Measurements from ENCODE around the gene CHST9. TPM values are rescaled to one million over a fixed set of nuclear protein-coding genes. Genes with fewer than 3 reads are reported as not detected.

The CHST9 gene
- total and polyA plus RNA-seq, 12 donors: 0.03 to 2.2 (median 0.13) TPM; not detected in 2

GRCh38 chr18:27010784-27011183, 174.3 kb downstream of the CHST9 start:
- WGBS, 4 donors: 59 to 79% (median 69%) methylated on average over 2 of the region's 2 CpGs
- H3K4me1 ChIP-seq (replicated peaks in 1 of 2): no peaks in the 10 kb centered on the region
- H3K4me3 ChIP-seq: no peak overlapping the region
- no peak for DNase-seq
- no peak overlapping the region for H3K27ac ChIP-seq
- TF ChIP-seq CTCF (IDR thresholded peaks at IDR 0.05) (no peak), POLR2A (IDR thresholded peaks at IDR 0.05) (no peak)
- intact Hi-C loops (cut with DNase I): no loop called here
- no peaks in the 10 kb centered on the region for H3K36me3 ChIP-seq (replicated peaks in 1 of 2)
- no peaks in the 10 kb centered on the region for H3K27me3 ChIP-seq
- H3K9me3 ChIP-seq (replicated peaks in 1 of 3): no peaks in the 10 kb centered on the region

- WGBS, 4 donors: 52 to 75% (median 63%) methylated on average over 1 of the region's 1 CpG
- H3K9me3 ChIP-seq (replicated peaks in 1 of 3): no peaks in the 10 kb centered on the region
- no peak for DNase-seq
- no peaks in the 10 kb centered on the region for H3K27me3 ChIP-seq
- intact Hi-C loops (cut with DNase I): loop anchor here in 1 of 2 donors (10.0 kb wide), 1 partner anchor 194 kb away; no protein-coding TSS in a partner anchor
- no peaks in the 10 kb centered on the region for H3K36me3 ChIP-seq (replicated peaks in 1 of 2)
- TF ChIP-seq POLR2A (IDR thresholded peaks at IDR 0.05) (no peak), CTCF (IDR thresholded peaks at IDR 0.05) (no peak)
- H3K4me3 ChIP-seq: no peak overlapping the region
- H3K27ac ChIP-seq: no peak overlapping the region
- H3K4me1 ChIP-seq (replicated peaks in 1 of 2): no peaks in the 10 kb centered on the region
Measured at GRCh38 chr18:27009293-27009692, 175.8 kb downstream of the CHST9 start.

- Histone ChIP-seq H3K4me3 (no peak overlapping the region), H3K36me3 (replicated peaks in 1 of 2) (no peaks in the 10 kb centered on the region), H3K9me3 (replicated peaks in 1 of 3) (no peaks in the 10 kb centered on the region), H3K27me3 (no peaks in the 10 kb centered on the region), H3K4me1 (replicated peaks in 1 of 2) (no peaks in the 10 kb centered on the region), H3K27ac (no peak overlapping the region)
- no peak for DNase-seq
- intact Hi-C loops (cut with DNase I): loop anchor here in 1 of 2 donors (10.0 kb wide), 1 partner anchor 194 kb away; no protein-coding TSS in a partner anchor
- 61 to 73% (median 66%) methylated on average over 3 of the region's 3 CpGs for WGBS, 4 donors
- TF ChIP-seq CTCF (IDR thresholded peaks at IDR 0.05): no peak
- TF ChIP-seq POLR2A (IDR thresholded peaks at IDR 0.05): no peak
Measured at GRCh38 chr18:27008575-27008974, 176.5 kb downstream of the CHST9 start.

GRCh38 chr18:27007880-27008279, 177.2 kb downstream of the CHST9 start:
- Histone ChIP-seq H3K4me3 (no peak overlapping the region), H3K27ac (no peak overlapping the region), H3K9me3 (replicated peaks in 1 of 3) (no peaks in the 10 kb centered on the region), H3K4me1 (replicated peaks in 1 of 2) (no peaks in the 10 kb centered on the region), H3K36me3 (replicated peaks in 1 of 2) (no peaks in the 10 kb centered on the region), H3K27me3 (no peaks in the 10 kb centered on the region)
- DNase-seq: no peak
- TF ChIP-seq POLR2A (IDR thresholded peaks at IDR 0.05) (no peak), CTCF (IDR thresholded peaks at IDR 0.05) (no peak)
- intact Hi-C loops (cut with DNase I): loop anchor here in 1 of 2 donors (10.0 kb wide), 1 partner anchor 193 kb away; no protein-coding TSS in a partner anchor
- 5 to 17% (median 11%) methylated on average over 2 of the region's 2 CpGs for whole genome bisulfite sequencing, 4 donors

Data from adrenal gland (tissue), 12 donors.